NB4 (cell line): ENCODE data around the gene UTP15.

ENCODE experiments used
- DNase-seq: peaks from one replicate; pipeline ENCODE4 v3.0.0; 2010; ENCODE audit warnings: low read depth
- H3K4me3 ChIP-seq: one replicate; pipeline ENCODE4 v1.5.1; 2011; ENCODE audit warnings: mild to moderate bottlenecking, low read depth, low read length, moderate library complexity
- MAX ChIP-seq: IDR thresholded peaks from 2 replicates; pipeline ENCODE4 v1.6.1; 2011; ENCODE audit warnings: low read depth, low read length
- MYC ChIP-seq: IDR thresholded peaks from 2 replicates; pipeline ENCODE4 v1.6.1; 2011; ENCODE audit warnings: low read depth, low read length
- POLR2A ChIP-seq: IDR thresholded peaks from 2 replicates; pipeline ENCODE4 v1.6.1; 2011; ENCODE audit warnings: mild to moderate bottlenecking; ENCODE audit not compliant: insufficient read length; ENCODE audit errors: extremely low read depth
- TF ChIP-seq, protein P1 (sequence below): IDR thresholded peaks from one replicate; pipeline ENCODE4 v1.5.1; 2012; ENCODE audit warnings: low read depth, low read length

UTP15 gene

DNA sequence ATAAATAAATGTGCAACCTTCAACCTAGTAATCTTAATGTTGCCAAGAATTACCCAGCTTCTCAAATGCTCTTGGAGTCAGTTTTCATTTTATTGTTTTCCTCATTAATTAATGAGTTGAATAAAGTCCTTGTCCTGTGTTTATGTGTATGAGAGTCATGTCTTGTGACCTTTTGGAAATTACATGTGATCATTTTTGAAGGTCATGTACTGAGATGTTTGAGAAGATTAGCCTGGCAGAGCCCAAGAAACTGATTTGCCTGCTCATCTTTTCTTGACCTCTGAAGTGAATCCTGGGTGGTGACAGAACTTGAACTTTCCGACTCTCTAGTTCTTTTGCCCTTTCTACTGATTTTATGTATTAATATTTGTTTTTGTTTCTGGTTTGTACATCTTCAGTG lies 15.5 kb upstream of the UTP15 start:
- TF ChIP-seq, protein P1, sequence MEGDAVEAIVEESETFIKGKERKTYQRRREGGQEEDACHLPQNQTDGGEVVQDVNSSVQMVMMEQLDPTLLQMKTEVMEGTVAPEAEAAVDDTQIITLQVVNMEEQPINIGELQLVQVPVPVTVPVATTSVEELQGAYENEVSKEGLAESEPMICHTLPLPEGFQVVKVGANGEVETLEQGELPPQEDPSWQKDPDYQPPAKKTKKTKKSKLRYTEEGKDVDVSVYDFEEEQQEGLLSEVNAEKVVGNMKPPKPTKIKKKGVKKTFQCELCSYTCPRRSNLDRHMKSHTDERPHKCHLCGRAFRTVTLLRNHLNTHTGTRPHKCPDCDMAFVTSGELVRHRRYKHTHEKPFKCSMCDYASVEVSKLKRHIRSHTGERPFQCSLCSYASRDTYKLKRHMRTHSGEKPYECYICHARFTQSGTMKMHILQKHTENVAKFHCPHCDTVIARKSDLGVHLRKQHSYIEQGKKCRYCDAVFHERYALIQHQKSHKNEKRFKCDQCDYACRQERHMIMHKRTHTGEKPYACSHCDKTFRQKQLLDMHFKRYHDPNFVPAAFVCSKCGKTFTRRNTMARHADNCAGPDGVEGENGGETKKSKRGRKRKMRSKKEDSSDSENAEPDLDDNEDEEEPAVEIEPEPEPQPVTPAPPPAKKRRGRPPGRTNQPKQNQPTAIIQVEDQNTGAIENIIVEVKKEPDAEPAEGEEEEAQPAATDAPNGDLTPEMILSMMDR = no peak
- TF ChIP-seq POLR2A = no peak
- DNase-seq = no peak
- no peak overlapping the region for H3K4me3 ChIP-seq

DNA sequence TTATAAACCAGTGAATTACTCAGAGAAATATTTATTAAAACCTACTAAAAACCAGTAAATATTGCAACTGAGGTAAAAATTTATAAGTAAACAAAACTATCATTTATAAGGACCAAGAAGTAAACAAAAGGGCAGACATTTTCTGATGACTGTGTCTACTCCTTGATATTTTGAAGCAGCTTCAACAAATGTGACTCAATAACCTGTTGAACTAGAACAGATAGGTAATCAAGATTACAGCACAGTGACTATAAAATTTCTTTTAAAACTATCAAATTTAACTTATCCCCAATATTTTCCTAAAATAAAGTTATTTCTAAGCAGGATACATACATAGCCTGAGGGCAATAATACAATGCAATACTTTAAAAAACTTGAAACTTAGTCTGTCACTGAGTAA lies 12.9 kb upstream of the UTP15 start:
- H3K4me3 ChIP-seq = no peak overlapping the region
- no peak for DNase-seq
- TF ChIP-seq POLR2A (no peak), MAX (no peak), MYC (no peak)
- TF ChIP-seq, protein P1 = no peak

DNA sequence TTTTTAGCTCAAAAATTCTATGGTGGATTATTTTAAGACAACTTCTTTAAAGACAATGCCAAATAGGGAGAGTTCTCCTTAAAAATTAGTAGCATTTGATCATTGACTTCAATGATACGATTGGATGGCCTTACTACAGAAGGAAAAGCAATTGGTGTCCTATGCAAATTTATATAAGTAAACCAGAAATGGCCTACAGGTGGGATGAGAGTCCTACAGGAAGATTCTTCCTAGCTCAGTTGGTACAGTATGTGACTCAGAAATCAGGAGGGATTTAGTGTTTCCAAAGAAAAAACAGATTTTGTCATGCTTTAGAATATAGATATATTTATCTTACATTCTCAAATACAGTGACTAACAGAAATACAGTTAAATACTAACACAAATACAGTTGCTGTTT lies 6.6 kb upstream of the UTP15 start:
- H3K4me3 ChIP-seq = no peak overlapping the region

DNA sequence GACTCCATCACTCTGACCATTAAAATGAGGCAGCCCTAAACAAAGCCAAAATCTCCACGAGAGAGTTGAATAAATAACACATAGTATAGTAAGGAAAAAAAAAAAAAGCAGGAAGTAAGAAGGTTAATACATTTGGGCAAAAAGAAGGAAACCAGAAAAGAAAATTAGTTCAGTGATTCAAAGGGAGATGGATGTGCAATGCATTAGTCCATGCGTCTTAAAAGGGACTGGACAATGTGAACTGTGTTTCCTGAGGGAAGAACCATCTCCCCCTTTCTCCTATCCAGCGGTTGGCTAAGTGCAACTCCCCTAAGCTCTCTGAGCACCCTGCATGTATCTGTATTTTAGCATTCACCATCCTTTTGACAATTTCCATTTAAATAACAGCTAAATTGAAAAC lies 1.5 kb upstream of the UTP15 start:
- no peak for TF ChIP-seq MAX
- TF ChIP-seq POLR2A = no peak
- no peak for TF ChIP-seq MYC
- TF ChIP-seq, protein P1 = no peak
- DNase-seq = peak; percentile 4
- peak overlapping the region; percentile 100 for H3K4me3 ChIP-seq

More for the DNA sequence above, 6.6 kb upstream of the UTP15 start:
- DNase-seq = peak; percentile 4
- TF ChIP-seq MAX = no peak
- TF ChIP-seq, protein P1 = no peak
- TF ChIP-seq MYC = no peak

GRCh38 chr5:73564675-73565074 lies 868 bp upstream of the UTP15 start:
- TF ChIP-seq POLR2A = no peak
- no peak for TF ChIP-seq MAX
- peak; percentile 49 for DNase-seq

DNA sequence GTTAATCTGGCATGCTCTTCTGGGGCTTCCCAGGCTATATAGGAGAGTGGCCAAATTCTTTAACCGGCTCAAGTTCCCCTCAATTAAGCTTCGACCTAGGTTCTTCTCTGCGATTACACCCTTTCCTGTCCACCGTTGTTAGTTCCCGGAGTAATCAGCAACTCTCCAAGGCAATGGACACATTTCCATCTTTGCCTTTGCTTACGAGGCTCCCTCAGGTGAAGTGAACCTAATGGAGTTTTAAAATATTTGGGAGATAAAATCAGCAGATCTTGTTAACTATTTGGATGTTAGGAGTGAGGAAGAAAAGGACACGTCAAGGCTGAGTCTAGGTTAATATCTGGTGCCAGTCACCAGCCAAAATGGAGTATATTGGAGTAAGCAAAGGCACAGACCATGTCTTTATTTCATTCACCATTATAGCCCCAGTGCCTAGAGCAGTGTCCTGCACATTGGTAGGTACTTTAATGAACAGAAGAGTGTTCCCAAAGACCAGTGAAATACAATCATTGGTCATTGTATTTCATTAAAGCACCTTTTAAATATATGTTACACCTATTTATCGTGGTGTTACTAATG lies 515 bp downstream of the UTP15 start:
- TF ChIP-seq, protein P1 = no peak
- TF ChIP-seq MAX = no peak
- peak; percentile 8 for DNase-seq
- H3K4me3 ChIP-seq = peak overlapping the region; percentile 100

More at GRCh38 chr5:73564675-73565074, 868 bp upstream of the UTP15 start:
- peak overlapping the region; percentile 100 for H3K4me3 ChIP-seq
